GM12872 (cell line): Measurements from ENCODE around the gene DYSF.

Experiments
- CTCF ChIP-seq: IDR thresholded peaks from 3 replicates; pipeline ENCODE4 v1.5.1; 2011; ENCODE audit warnings: low read depth, mild to moderate bottlenecking, low read length, moderate library complexity; ENCODE audit not compliant: insufficient read depth

DYSF gene

GRCh38 chr2:71563872-71564271 lies 110.5 kb downstream of the DYSF start:
- TF ChIP-seq CTCF, result no peak

GRCh38 chr2:71564361-71564760 lies 111.0 kb downstream of the DYSF start:
- no peak for TF ChIP-seq CTCF

GRCh38 chr2:71564790-71565189 lies 111.4 kb downstream of the DYSF start:
- no peak for TF ChIP-seq CTCF

- no peak for TF ChIP-seq CTCF
These were observed 113.0 kb downstream of the DYSF start for GRCh38 chr2:71566372-71566771.

GRCh38 chr2:71567625-71568024 lies 114.3 kb downstream of the DYSF start:
- TF ChIP-seq CTCF, result no peak

- TF ChIP-seq CTCF, result no peak
These were observed 114.7 kb downstream of the DYSF start for GRCh38 chr2:71568103-71568502.

- no peak for TF ChIP-seq CTCF
These were observed 117.2 kb downstream of the DYSF start for GRCh38 chr2:71570511-71570910.
